Activated CD4-positive, alpha-beta T cell treated with anti-CD3 and anti-CD28 coated beads, Interleukin-2, amount 50 U/mL, for 1 hour (primary cell): Measurements from ENCODE around the gene SHROOM3.

Experiments used
- DNase-seq: peaks from one replicate; pipeline ENCODE4 v3.0.0-alpha.2; 2020

The SHROOM3 gene

DNA sequence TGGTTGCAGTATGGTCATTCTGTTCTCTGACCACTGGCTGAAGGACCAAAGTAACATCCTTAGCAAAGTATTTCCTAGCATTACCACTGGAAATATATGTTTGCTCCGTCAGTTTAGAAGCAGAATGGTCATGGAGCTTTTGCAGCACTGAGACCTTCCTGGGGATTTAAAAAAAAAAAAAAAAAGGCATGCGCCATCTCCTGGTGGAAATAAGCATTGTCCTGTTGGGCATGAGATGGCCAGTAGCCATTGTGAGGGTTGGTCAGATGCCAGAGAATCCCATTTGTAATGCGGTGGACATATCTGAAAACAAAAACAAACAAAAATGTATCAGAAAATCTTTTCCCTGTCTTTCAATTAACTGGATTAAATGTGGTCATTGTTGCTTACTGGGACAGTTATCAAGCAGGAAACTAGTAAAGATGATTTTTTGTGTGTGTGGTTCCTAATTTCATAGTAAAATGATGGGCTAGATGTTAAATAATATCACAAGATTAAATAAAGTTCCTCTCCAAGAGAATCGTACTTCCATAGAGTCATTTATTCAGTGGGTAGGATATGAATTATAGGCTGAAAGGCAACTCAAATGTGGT lies 323.4 kb downstream of the SHROOM3 start:
- no peak for DNase-seq

DNA sequence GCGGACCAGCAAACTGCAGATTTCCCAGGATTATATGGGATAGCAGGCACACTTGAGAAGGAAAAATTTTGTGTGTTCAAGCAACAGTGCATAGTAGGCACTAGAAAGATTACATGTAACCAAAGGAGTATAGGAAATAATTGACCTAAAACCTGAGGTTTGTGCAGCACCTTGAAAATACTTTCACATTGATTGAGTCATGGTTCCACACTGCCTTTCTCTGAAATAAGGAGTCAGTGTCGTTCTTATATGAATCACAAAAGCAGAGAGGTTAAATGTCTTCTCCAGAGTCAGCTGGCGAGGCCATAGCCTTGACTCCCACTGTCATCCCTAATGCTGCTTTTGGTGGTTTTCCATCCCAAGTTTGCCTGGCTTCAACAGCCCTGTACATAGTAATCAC lies 324.0 kb downstream of the SHROOM3 start:
- no peak for DNase-seq

DNA sequence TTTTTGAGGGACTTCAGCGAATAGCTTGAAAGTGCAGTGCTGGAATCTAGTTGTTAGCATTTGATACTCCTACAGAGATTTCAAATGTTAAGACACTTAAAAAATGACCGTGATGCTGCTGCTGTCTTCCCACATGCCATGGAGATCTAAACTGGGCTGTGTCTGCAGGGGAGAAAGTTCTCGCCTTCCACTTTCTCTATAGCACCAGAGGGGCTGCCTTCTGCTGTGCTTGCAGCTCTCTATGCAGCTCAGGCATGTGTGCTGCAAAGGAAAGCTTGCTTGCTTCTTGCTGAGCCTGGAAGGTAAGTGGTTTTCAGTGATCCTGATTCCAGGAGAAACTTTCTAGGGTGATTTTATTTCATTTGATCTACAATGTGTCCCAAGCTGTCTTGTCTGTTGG lies 325.2 kb downstream of the SHROOM3 start:
- DNase-seq = no peak

DNA sequence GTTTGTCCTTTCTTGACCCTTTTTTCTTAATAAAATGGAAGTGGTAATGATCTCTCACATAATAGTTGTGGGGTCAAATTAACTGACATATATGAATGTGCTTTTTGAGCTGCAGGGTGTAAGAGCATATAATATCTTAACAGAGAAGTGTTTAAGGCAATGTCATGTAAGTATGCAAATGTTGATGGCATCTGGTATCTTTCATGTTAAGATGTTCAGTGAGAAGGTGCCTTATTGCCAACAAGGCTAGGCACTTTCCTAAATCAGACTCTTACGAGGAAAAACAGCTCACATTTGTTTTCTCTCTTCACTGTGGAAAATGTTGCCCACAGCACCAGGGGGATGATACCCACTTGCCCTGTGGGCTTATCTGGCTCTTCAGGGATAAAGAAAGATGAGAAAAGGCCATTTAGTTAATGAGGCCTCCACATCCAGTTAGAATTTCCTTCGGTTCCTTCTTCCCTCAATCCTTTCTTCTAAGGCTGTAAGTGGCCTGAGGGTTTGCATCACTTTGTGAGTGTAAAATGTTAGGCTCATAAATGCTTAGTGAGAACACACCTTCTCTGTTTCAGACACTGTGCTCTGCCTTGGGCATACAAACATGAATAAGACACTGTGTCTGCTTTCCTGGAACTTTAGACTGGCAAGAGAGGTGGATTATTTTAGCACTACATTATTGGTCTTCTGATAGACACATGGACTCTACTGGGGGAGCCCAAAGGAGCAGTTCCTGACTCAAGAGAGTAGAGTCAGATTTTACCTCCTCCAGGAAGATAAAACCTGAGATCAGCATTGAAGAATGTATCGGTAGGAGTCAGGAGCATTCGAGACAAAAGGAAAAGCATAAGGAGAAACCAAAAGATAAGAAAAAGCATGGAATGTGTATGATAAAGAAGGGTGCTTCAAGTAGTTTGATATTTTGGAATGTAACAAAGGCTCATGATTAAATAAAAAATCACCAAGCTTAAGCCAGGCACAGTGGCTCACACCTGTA lies 327.4 kb downstream of the SHROOM3 start:
- no peak for DNase-seq

DNA sequence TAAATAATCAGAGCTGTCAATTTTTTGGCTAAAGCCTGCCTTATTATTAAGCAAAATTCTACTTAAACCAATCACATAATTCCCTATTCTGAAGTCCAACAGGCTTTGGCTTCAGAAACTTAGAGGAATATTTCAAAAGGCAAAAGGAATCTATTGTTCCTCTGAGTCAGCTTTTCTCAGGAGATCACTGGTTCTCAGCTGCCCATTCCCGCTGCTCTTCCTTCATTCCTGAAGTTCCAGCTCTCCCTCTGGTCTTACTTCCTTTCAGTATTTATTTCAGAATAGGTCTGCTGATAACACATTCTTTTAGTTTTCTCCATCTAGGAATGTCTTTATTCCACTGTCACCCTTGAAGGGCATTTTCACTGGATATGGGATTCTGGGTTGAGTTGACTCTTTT lies 329.2 kb downstream of the SHROOM3 start:
- DNase-seq = no peak

DNA sequence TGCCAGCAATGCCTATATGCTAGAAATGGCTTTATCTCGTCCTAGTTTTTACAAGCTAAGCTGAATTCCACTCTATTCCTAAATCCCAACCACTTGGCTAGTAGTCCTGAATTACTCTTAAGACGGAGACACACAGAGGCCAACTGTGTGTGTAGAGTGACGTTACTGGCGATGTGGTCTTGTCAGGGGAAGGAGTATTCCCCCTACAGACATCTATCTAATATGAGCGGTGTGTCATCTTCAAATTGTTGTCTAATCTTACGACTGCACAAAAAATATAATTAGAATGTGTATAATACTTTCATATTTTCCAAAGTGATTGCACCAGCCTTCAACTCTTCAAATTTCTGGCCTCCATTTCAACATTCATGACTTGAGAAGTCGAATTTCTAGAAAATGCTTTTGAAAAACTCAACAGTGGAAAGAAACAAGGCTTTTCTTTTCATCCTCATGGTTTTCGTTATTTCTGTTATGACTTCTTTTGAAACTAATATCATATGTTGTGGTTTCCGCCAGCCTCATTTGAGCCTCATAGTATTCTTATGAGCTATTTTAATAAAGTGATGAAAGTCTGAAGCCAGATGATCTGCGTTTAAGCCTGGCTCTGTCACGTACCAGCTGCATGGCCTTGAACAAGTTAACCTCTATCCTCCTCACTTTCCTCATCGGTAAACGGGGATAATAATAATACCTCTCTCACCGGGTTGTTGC lies 330.6 kb downstream of the SHROOM3 start:
- no peak for DNase-seq

DNA sequence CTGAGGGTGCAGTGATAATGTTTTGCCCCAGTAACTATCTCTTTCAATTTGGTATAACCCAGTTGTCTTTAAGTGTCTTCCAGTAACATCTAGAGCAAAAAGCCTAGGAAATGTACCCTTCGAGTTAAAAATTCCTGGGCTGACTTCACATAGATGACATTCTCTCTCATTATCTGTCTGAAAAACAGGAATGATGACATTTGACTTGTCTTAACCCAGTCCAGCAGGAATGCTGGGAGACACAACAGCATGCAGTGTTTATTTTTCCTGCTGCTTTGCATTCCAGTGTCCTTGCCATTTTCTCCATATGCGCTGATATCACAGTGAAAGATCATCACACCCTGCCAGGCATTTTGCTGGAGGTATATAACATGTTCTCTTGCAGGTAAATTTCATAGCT lies 333.0 kb downstream of the SHROOM3 start:
- no peak for DNase-seq

DNA sequence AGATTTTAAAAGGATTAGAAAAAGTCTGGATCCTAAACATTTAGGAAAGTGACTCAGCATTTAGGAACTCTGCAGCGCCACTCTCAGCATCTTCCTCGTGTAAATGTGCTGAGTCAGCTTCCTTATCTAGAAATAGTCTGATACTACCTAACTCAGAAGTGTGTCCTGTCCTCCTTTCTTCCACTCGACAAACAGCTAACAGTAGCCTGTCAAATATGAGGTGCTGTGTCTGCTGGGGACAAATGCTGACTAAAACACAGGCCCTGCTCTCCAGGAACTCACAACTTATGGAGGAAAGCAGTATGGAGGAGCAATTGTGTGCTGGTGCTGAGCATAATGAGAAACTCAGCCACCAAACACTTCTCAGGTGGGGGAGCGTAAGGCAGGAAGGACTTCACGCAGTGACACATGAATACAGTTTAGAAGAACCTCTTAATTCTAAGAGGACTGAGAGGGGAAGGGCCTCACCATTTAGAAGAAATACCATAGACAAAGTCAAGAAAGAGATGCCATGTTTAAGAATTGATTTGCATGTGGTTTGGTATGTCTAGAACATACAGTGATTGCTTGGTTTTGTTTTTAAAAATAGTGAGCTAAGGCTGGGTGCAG lies 337.6 kb downstream of the SHROOM3 start:
- DNase-seq = no peak

DNA sequence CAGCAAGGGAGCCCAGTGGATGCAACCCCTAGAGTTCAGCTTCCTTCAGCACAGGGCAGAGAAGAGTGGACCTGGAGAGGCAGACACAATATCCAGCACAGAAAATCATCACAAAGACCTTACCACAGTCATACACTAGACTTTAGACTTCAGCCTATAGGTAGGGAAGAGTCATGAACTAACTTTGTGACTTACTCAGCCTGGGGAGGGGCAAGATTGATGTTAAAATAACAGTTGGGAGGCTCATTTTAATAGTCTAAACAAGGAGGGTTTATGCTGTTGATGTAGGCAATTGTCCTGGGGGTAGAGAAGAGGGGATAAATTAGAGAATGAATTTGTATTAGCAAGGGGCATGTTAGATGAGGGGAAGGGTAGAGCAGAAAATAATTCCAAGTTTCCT lies 338.7 kb downstream of the SHROOM3 start:
- DNase-seq = no peak

DNA sequence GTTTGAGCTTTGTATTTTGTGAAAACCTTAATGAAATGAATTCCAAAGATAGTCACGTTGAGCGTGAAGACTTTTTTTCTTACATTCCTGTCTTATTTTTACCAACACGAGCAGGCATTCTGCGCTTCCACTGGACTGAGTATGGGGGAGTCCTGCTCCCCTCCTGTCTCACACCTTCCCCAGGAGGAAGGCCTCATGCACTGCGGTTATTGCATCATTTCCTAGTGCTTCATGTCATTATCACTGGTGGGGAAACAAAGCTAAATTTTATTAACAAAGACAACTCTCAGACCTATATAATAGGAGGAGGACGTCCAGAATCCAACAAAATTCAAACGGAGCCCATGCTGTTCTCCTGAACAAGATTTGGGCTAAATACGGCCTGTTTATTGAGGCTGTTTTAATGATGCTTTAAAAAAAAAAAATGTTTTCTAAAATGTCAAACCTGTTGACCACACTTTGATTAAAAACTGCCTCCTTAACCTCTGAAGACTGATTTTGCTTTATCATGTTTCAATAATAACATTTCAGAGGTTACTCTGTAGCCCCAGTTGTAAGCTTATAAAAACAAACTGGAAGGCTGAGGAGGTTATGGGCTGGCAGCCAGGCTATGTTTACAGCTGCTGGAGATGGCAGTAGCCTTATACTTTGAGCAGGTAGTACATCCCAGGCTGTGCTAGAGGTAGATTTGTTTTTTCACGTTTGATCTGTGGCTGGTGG lies 344.9 kb downstream of the SHROOM3 start:
- DNase-seq = no peak

DNA sequence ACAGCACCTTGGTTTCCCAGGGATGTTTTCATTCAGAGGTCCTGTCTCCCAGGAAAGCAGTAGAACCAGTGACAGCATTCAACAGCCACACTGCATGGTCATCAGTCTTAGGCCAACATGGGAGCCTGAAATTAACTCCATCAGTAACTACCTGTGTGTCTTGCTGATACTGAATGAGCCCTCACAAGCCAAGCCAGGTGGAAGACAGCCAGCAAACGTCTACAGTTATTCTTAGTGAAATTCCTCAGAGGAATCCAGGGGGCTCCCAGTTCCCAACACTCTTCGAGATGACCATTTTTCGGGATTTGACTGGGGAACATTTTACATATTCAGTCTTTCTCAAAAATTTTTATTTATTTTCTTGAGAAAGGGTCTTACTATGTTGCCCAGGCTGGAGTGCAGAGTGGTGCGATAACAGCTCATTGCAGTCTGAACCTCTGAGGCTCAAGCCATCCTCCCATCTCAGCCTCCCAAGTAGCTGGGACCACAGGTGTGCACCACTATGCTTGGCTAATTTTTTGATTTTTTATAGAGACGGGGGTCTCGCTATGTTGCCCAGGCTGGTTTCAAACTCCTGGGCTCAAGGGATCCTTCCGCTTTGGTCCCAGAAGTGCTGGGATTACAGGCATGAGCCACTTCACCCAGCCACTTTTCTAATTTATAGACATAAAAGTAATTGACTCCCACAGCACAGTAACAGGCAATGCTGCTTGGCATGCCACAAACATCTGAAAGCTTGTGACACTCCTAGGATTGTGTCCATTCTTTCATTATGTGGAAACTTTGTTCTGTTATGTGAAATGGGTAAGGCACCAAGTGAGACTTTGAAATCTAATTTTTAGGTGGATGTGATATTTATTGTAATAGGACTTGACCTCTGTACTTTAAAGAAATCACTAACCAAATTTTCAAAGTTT lies 346.0 kb downstream of the SHROOM3 start:
- DNase-seq = no peak

DNA sequence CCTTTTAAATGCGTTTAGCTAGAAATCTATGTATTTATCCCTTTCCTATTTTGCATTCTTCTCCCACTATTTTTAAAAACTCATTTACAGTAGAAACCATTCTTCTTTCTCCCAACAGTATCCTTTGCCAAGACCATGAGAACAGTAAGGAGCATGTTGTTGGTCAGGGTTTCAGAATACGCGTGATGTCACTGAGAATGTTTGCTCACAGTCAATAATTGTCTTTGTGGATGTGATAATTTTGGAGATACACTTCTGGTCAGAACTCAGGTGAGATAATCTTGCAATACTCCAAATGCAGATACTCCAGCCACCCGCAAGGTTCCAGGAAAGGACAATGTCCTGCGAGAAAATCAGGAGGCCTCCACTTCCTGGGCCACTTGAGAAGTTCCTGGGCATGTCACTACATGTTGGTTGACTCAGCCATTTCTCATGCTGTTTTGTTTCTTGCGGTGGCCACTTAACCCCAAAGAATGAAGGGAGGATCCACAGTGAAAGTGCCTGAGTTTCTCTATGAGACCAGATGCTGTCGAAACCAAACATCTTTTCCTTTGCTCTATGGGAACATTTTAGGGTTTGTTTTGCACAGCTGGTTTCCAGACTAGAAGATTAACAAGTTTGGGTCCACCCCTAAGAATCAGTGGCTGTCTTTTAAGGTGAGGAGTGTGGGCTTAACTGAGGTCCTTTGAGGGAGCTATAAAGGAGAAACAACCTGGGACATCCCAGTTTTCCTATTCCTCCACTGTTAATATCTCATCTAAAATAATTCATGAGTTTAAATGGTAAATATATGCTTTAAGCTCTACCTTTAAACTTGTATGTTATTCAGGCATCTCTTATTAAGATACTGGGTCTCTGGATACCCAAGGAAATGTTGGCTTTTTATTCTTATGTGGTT lies 346.9 kb downstream of the SHROOM3 start:
- no peak for DNase-seq

DNA sequence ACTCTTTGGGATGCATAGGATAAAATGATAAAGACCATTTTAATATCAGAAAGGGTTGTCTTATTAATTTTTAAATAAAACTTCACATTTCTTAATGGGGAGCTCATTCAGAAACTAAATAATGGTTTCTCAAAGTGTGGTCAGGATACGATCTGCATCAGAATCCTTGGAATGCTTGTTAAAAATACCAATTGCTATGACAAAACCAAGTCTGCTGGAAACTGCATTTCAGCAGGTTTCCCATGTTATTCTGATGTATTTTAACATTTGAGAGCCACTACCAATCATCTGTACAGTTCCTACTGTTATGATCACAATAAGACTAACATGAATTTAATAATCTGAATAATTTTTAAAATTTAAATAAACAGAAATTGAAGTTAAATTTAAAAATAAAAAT lies 347.8 kb downstream of the SHROOM3 start:
- DNase-seq = no peak

DNA sequence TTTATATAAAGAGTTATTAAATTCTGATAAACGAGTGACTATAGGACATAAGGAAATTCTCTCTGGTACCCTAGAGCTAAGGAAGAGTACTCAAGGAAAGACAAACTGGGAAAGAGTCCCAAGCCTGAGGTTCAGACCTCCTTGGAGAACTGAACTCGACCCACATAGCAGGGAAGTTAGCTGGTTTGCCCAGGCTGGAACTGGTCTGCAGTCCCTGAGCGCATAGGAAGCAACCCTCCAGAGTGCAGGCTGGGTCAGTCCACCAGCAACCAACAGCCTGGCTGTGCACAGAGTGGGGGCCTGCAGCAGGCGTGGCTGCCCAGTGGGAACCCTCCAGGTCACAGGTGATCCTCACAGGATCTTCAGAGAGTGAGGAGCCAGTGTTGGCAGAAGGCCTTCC lies 348.8 kb downstream of the SHROOM3 start:
- DNase-seq = no peak

DNA sequence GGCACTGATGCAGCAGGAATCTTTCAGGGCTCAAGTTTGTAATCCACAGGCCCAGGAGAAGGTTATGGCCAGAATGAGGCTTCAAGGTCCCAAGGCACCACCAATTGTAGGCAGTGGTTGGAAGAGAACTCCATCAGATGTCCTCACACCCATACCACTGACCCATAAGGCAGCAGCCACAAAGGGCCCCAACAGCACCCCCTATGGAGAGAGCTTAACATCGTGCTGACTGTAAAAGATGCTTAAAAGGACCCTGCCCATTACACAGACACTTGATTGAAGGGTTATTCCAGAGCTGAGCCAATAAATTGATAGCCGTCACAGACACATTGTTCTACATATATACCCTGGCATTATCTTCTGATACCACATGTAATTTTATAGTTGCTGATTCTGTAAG lies 349.2 kb downstream of the SHROOM3 start:
- no peak for DNase-seq

DNA sequence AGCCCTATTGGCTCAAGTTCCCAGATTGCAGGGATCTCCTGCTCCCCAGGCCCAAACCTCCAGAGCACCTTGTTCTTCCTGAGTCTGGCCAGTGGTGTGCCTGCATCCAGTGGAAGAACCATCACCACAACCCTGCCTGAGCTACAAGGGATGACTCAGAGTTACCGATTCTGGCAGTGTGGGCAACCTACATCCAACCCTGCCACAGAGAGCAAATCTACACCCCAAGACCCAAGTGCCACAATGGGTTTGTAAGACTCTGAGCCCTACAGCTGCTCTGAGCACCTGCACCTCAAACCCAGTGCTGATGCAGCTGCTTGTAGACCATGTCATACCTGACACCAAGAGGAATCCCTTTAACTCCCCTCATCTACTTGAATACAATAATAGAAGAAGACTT lies 352.9 kb downstream of the SHROOM3 start:
- DNase-seq = no peak

DNA sequence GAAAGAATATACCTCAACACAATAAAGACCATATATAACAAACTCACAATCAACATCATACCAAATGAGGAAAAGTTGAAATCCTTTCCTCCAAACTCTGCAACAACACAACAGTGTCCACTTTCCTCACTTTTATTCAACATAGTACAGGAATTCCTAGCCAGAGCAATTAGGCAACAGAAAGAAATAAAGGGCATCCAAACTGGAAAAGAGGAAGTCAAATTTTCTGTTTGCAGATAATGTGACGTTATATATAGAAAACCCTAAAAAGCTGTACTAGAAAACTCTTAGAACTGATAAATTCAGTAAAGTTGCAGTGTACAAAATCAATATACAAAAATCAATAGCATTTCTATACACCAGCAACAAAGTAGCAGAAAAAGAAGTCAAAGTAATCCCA lies 355.3 kb downstream of the SHROOM3 start:
- no peak for DNase-seq

DNA sequence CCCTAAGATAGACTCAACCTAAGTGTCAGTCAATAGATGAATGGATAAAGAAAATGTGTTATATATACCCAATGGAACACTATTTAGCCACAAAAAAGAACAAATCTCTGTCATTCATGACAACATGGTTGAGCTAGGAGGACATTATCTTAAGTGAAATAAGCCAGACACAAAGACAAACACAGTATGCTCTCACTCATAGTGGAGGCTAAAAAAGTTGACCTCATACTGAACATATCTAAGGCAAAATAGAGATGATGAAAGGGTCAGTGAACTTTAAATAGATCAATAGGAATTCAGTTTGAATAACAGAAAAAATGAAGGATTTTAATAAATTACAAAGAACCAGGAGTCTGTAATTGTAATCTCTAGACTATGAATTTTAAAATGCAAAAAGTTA lies 356.4 kb downstream of the SHROOM3 start:
- DNase-seq = no peak

DNA sequence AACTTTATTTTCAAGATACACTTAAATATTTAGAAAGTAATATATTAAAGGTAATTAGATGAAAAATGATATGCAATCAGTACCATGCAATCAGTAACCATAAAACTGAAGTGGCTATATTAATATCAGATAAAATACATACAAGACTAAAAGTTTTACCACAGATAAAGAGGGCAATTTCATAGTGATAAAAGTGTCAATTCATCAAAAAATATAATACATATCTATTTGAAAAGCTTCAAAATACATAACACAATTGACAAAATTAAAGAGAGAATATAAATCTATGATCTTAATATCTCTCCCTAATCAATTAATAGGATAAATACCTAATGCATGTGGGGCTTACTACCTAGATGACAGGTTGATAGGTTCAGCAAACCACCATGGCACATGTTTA lies 357.4 kb downstream of the SHROOM3 start:
- DNase-seq = no peak

DNA sequence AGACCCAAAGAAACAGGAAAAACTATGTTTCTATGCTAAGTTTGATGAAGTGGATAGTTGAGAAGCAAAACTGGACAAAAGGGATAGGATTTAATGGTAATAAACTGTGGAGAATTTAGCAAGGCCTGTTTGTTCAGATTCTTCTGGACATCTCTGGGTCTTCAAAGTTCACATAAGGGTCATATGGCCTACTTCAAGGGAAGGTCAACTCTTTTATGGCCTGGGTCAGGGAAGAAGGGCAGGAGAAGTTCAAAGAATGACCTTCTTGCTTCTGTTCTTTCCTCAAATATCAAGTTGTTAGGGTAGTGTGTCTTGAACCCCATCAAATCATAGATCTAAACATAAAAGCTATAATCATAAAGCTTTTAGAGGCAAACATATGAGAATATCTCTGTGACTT lies 360.2 kb downstream of the SHROOM3 start:
- no peak for DNase-seq

DNA sequence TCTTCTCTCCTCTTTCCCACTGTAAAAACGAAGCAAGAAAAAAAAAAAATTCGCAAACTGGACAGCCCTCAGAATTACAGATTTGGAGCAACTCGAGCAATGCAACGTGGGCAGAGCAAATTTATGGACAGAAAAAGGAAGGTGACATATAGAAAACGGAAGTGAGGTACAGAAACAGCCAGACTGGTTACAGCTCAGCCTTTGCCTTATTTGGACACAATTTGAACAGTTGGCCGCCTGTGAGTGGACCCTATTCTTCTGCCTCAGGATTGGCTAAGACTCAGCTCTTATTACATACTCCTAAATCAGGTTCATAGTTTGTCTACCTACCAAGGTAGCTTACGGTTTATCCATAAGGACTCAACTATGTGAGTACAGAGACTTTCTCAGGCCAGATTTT lies 364.1 kb downstream of the SHROOM3 start:
- no peak for DNase-seq
